ENCODE measurements around the gene TARP.
"Not testable (repeated sequence)": the region's sequence is repeated elsewhere in the genome, so short reads cannot be mapped to it uniquely, and the experiment has no call there.

TARP gene

GRCh38 chr7:38262545-38262944 is 10.9 kb downstream of the TARP start:
- no peak for DNase-seq (ENCODE audit: low read depth, low spot score)

DNA sequence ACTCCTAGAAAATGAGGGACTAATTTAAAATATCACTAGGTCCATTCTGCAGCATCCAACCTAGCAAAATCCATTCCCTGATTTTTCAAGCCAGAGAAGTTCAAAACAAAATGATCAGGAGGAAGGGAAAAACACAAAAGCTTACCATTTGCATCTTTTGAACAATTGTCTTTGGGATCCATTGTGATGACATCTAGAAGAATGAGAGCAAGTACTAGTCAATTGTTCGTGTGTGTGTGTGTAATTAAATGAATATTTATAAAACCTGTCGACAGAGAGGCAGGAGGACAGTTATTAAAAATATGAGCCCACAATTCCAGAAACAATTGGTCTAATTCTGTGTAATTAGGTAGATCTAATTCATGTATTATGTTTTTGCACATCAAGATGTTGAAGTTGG is 11.4 kb downstream of the TARP start:
- DNase-seq (ENCODE audit: low read depth, low spot score) = not testable (repeated sequence)

DNA sequence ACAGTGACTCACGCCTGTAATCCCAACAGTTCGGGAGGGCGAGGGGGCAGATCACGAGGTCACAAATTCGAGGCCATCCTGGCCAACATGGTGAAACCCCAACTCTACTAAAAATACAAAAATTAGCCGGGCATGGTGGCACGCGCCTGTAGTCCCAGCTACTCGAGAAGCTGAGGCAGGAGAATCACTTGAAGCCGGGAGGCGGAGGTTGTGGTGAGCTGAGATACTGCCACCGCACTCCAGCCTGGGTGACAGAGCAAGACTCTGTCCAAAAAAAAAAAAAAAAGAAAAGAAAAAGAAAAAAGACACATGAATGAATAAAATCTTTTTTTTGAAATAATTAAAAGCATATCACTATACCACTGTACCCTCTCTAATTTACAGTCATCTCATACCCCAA is 11.8 kb downstream of the TARP start:
- DNase-seq (ENCODE audit: low read depth, low spot score) = not testable (repeated sequence)

GRCh38 chr7:38259157-38259556 is 14.3 kb downstream of the TARP start:
- not testable (repeated sequence) for DNase-seq (ENCODE audit: low read depth, low spot score)

GRCh38 chr7:38257350-38257677 is 16.1 kb downstream of the TARP start:
- DNase-seq (ENCODE audit: low read depth, low spot score) = no peak

DNA sequence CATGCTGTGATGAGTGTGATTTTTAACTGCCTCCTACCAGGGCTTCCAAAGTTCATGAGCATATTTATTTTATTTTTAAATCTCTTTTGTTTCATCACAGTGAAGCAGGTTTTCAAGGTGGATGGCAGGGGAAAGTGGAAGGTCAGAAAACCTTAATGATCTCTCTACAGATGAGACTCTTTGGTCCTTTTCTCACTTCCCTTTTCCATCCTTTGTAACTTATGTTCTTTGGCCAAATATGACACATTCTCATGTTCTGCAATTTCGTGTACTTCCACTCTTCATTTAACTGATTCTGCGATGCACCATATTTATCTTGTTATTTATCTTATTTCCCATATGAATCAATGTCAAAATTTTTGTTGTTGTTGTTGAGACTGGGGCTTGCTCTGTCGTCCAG is 23.6 kb downstream of the TARP start:
- not testable (repeated sequence) for DNase-seq (ENCODE audit: low read depth, low spot score)

GRCh38 chr7:38248069-38248567 is 25.3 kb downstream of the TARP start:
- no peak for DNase-seq (ENCODE audit: low read depth, low spot score)

- DNase-seq (ENCODE audit: low read depth, low spot score) = no peak
Observed at GRCh38 chr7:38245409-38245977, 27.9 kb downstream of the TARP start.

- DNase-seq (ENCODE audit: low read depth, low spot score) = no peak
Observed at GRCh38 chr7:38244516-38244915, 28.9 kb downstream of the TARP start.

- not testable (repeated sequence) for DNase-seq (ENCODE audit: low read depth, low spot score)
Observed at GRCh38 chr7:38243345-38243744, 30.1 kb downstream of the TARP start.

- DNase-seq (ENCODE audit: low read depth, low spot score) = no peak
Observed at GRCh38 chr7:38242814-38243213, 30.6 kb downstream of the TARP start.

GRCh38 chr7:38241071-38241470 is 32.4 kb downstream of the TARP start:
- DNase-seq (ENCODE audit: low read depth, low spot score) = no peak

- not testable (repeated sequence) for DNase-seq (ENCODE audit: low read depth, low spot score)
Observed at GRCh38 chr7:38239129-38239528, 34.3 kb downstream of the TARP start.

DNA sequence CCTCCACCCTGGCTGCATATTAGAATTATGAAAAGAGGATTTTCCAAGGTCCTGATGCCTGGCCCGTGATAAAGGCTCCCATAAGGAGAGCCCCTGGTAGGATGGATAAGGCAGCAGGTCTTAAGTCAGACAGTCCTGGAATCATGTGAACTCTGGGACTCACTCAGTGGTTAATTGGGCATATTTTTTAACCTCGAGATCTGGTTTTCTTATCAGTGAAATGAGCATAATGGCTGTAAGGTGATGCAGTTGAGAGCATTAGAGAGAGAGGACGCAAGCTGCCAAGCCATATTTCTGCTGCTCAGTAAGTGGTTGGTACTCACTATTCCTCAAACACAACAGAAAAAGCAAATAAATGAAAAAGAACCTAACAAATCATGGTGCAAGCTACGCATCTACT is 37.8 kb downstream of the TARP start:
- no peak for DNase-seq (ENCODE audit: low read depth, low spot score)

- not testable (repeated sequence) for DNase-seq (ENCODE audit: low read depth, low spot score)
Observed at GRCh38 chr7:38234759-38235158, 38.7 kb downstream of the TARP start.

GRCh38 chr7:38232502-38233366 is 40.7 kb downstream of the TARP start:
- DNase-seq (ENCODE audit: low read depth, low spot score) = peak; percentile 25

GRCh38 chr7:38229884-38230642 is 43.4 kb downstream of the TARP start:
- DNase-seq (ENCODE audit: low read depth, low spot score) = no peak

GRCh38 chr7:38229386-38229785 is 44.0 kb downstream of the TARP start:
- no peak for DNase-seq (ENCODE audit: low read depth, low spot score)

GRCh38 chr7:38224392-38224791 is 49.0 kb downstream of the TARP start:
- DNase-seq (ENCODE audit: low read depth, low spot score) = no peak

DNA sequence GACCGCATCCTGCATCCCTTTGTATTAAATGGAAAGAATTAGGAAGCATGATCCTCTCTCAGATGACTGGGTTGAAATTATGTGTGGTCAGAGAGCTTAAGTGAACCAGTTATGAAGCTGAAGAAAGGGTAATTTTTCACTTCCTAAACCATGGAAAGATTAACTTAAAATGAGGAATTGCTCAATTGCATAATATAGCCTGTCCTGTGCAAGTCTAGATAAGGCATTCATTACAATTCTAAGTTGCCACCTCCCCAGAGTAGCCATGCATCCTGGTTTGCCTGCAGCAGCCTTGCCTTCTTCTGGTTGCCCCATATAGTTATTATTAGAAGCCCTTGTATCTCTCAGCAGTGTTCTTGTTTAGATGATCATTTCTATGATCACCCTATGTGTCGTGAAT is 50.1 kb downstream of the TARP start:
- no peak for DNase-seq (ENCODE audit: low read depth, low spot score)

GRCh38 chr7:38222481-38223096 is 50.8 kb downstream of the TARP start:
- DNase-seq (ENCODE audit: low read depth, low spot score) = no peak

DNA sequence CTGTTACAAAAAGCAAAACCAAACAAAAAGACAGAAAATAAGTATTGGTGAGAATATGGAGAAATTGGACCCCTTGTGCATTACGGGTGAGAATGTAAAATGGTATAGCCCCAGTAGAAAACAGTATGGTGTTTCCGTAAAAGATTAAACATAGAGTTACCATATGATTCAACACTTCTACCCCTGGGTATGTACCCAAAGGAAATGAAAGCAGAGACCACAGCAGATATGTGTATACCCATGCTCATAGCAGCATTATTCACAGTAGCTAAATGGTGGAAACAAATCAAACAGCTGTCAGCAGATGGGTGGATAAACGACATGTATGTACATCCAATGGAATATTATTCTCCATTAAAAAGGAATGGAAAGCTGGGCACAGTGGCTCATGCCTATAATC is 53.0 kb downstream of the TARP start:
- no peak for DNase-seq (ENCODE audit: low read depth, low spot score)
